HL-60 (cell line): ENCODE data around the gene MYOZ1.
A peak's percentile ranks its signal among the peaks of the same experiment; 100 is the strongest.

Experiments used
- DNase-seq, 2 experiments: peaks; one replicate each; pipeline ENCODE4 v3.0.0-alpha.2; 2010 to 2020; ENCODE audit warnings: low read depth in 1 of 2, low spot score in 1 of 2
- H3K27ac ChIP-seq: fragments of 250-450 bp; sonication (Bioruptor Pico); replicated peaks from 2 replicates; pipeline ENCODE4 v1.5.1; 2020; ENCODE audit warnings: mild to moderate bottlenecking, moderate library complexity
- H3K27me3 ChIP-seq: fragments of 250-450 bp; sonication (Bioruptor Pico); 2 replicates; pipeline ENCODE4 v1.5.1; 2021; ENCODE audit warnings: mild to moderate bottlenecking, moderate library complexity; ENCODE audit not compliant: insufficient read depth, poor library complexity, severe bottlenecking
- H3K4me3 ChIP-seq: replicated peaks from 2 replicates; pipeline ENCODE4 v1.5.1; 2011; ENCODE audit warnings: mild to moderate bottlenecking, control low read depth, low read length; ENCODE audit not compliant: insufficient read depth
- CTCF ChIP-seq: IDR thresholded peaks from one replicate; pipeline ENCODE4 v1.5.1; 2011; ENCODE audit warnings: low read length, control low read depth, inconsistent platforms; ENCODE audit not compliant: insufficient read depth
- GABPA ChIP-seq: IDR thresholded peaks from 2 replicates; pipeline ENCODE4 v1.6.1; 2012; ENCODE audit warnings: low read depth
- POLR2AphosphoS5 ChIP-seq: IDR thresholded peaks from 2 replicates; pipeline ENCODE4 v1.6.1; 2012; ENCODE audit warnings: low read depth
- SPI1 ChIP-seq: IDR thresholded peaks from 2 replicates; pipeline ENCODE4 v1.6.1; 2012; ENCODE audit warnings: low read depth, mild to moderate bottlenecking, borderline replicate concordance
- TF ChIP-seq, protein P1 (sequence below): IDR thresholded peaks from 2 replicates; pipeline ENCODE4 v1.6.1; 2012; ENCODE audit warnings: low read depth; ENCODE audit not compliant: insufficient replicate concordance

Gene MYOZ1

GRCh38 chr10:73593110-73593509, 48.2 kb downstream of the MYOZ1 start:
- TF ChIP-seq, protein P1, sequence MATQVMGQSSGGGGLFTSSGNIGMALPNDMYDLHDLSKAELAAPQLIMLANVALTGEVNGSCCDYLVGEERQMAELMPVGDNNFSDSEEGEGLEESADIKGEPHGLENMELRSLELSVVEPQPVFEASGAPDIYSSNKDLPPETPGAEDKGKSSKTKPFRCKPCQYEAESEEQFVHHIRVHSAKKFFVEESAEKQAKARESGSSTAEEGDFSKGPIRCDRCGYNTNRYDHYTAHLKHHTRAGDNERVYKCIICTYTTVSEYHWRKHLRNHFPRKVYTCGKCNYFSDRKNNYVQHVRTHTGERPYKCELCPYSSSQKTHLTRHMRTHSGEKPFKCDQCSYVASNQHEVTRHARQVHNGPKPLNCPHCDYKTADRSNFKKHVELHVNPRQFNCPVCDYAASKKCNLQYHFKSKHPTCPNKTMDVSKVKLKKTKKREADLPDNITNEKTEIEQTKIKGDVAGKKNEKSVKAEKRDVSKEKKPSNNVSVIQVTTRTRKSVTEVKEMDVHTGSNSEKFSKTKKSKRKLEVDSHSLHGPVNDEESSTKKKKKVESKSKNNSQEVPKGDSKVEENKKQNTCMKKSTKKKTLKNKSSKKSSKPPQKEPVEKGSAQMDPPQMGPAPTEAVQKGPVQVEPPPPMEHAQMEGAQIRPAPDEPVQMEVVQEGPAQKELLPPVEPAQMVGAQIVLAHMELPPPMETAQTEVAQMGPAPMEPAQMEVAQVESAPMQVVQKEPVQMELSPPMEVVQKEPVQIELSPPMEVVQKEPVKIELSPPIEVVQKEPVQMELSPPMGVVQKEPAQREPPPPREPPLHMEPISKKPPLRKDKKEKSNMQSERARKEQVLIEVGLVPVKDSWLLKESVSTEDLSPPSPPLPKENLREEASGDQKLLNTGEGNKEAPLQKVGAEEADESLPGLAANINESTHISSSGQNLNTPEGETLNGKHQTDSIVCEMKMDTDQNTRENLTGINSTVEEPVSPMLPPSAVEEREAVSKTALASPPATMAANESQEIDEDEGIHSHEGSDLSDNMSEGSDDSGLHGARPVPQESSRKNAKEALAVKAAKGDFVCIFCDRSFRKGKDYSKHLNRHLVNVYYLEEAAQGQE: no peak
- no peak for TF ChIP-seq GABPA
- TF ChIP-seq SPI1: no peak
- TF ChIP-seq POLR2AphosphoS5: no peak
- no peak for TF ChIP-seq CTCF
- Histone ChIP-seq H3K27ac (no peak overlapping the region), H3K4me3 (no peak overlapping the region), H3K27me3 (no peaks in the 10 kb centered on the region)
- DNase-seq: no peak

- no peak overlapping the region for H3K4me3 ChIP-seq
- DNase-seq: peak; percentile 17 to 61
- TF ChIP-seq GABPA (no peak), CTCF (no peak), SPI1 (no peak), POLR2AphosphoS5 (no peak)
- TF ChIP-seq, protein P1: no peak
- H3K27me3 ChIP-seq: no peaks in the 10 kb centered on the region
- no peak overlapping the region for H3K27ac ChIP-seq
Measured at GRCh38 chr10:73591935-73592699, 49.2 kb downstream of the MYOZ1 start.

DNA sequence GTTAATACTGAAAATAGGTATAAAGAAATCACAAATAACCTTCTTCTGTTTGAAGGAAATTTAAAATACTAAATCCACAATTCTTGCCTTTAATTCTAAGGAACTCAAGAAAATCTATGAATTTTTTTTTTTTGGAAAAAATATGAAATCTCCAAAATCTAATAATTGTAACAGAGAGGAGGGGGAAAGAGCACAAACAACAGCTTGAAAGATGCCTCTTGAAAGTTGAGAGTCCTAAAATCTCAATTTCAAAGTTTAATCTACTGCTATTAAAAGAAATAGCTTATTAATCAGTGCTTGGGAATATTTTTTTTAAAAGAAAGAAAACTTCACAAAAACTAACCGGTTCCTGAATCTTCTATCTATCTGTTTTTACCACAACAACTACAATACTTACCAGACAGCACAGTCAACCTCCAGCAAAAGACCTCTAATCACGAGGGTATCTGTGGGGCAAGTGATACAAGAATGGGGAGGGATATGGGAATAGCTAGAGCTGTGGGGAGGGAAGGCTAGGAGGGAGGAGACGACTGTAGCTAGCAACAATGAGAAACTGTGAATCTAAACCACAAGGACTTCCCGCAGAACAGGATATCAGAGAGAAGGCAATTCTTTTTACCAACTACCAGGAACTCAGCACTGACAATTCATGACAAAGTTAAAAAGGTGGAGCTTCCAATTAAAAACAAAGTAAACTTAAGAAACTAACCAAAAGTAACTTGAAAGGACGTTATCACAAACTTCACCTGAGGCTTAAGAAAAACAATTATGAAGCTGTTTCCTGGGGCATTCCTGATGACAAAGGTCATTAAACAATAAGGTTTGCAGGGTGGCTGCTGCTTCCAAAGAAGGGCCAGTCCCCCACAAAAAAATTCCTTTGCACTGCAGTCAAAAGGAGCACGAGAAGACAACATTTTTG, 50.1 kb downstream of the MYOZ1 start, which contains the start of gene USP54:
USP54 (minus strand) TSS at position 462 of the 919 bp plus-strand sequence. CDS start 15,684 bp downstream, outside the sequence.
- Histone ChIP-seq H3K27ac (no peak within 1 kb of the TSS), H3K27me3 (no peaks in the 10 kb centered on the region), H3K4me3 (no peak within 1 kb of the TSS)
- DNase-seq: peak in 1 of 2 experiments; percentile 13
- TF ChIP-seq, protein P1: no peak
- no peak for TF ChIP-seq GABPA
- no peak for TF ChIP-seq CTCF
- no peak for TF ChIP-seq SPI1
- TF ChIP-seq POLR2AphosphoS5: no peak
